Small intestine (tissue), 7 donors: ENCODE measurements around the gene TMBIM4. TPM values are rescaled to one million over a fixed set of nuclear protein-coding genes. Genes with fewer than 3 reads are reported as not detected.
A peak's percentile ranks its signal among the peaks of the same experiment; 100 is the strongest.

Source experiments
- DNase-seq, 2 donors: peaks; one replicate each; pipeline versions ENCODE4 v3.0.0 to v3.0.0-alpha.2; 2013
- FAIRE-seq: peaks from 2 replicates; lab custom pipeline; 2012; peaks lifted over from hg19 to GRCh38; lab: Jason Lieb, UNC
- H3K27ac ChIP-seq, 3 donors: one replicate each; pipeline ENCODE4 v1.5.1; 2013; ENCODE audit warnings: low read length in 2 of 3, mild to moderate bottlenecking in 2 of 3, control low read depth in 1 of 3, inconsistent platforms in 1 of 3, low read depth in 1 of 3, moderate library complexity in 1 of 3
- H3K27me3 ChIP-seq, 3 donors: one replicate each; pipeline ENCODE4 v1.6.1; 2013; ENCODE audit warnings: low read length in 3 of 3, inconsistent platforms in 1 of 3; ENCODE audit not compliant: control insufficient read depth in 3 of 3, insufficient read depth in 3 of 3
- H3K36me3 ChIP-seq, 3 donors: one replicate each; pipeline ENCODE4 v1.6.1; 2013; ENCODE audit warnings: low read length in 3 of 3, inconsistent platforms in 1 of 3, low read depth in 1 of 3, mild to moderate bottlenecking in 1 of 3, moderate library complexity in 1 of 3; ENCODE audit not compliant: control insufficient read depth in 3 of 3, insufficient read depth in 2 of 3
- H3K4me1 ChIP-seq, 3 donors: one replicate each; pipeline ENCODE4 v1.6.1; 2013; ENCODE audit warnings: low read length in 2 of 3, inconsistent platforms in 1 of 3, low read depth in 1 of 3, mild to moderate bottlenecking in 1 of 3, moderate library complexity in 1 of 3; ENCODE audit not compliant: control insufficient read depth in 3 of 3, insufficient read depth in 2 of 3
- H3K4me3 ChIP-seq, 3 donors: one replicate each; pipeline ENCODE4 v1.5.1; 2013; ENCODE audit warnings: low read length in 3 of 3, control low read depth in 1 of 3, inconsistent platforms in 1 of 3, low read depth in 1 of 3, mild to moderate bottlenecking in 1 of 3, moderate library complexity in 1 of 3
- H3K9me3 ChIP-seq, 2 donors: one replicate each; pipeline ENCODE4 v1.6.1; 2013; ENCODE audit warnings: low read depth in 1 of 2, low read length in 1 of 2; ENCODE audit not compliant: control insufficient read depth in 2 of 2, insufficient read depth in 1 of 2
- WGBS, 3 donors: extraction: QIAGEN DNeasy Blood & Tissue Kit; methylation state at CpG; one replicate each; pipeline ENCODE4 v1.1.7; 2013; 5-methylcytosine and 5-hydroxymethylcytosine counted together
- polyA plus RNA-seq, 4 donors: library from polyadenylated mRNA; stranded (reverse) in 3 of 4; unstranded in 1 of 4; fragments of 200-250 nt in 3 of 4; fragments of 120-200 nt in 1 of 4; gene quantifications; one replicate each; pipeline versions ENCODE4 v1.2.1 to v1.2.3, GENCODE V29; 2013
- donor health status: healthy with polysubstance abuse.
- donor health status: control.
- donor health status: control.
- donor health status: Bipolar disorder and iron deficiency.
- donor health status: healthy.

TMBIM4 gene
- polyA plus RNA-seq, 4 donors: 45.7 to 165 (median 101) TPM

GRCh38 chr12:66129934-66130266 is 39.9 kb downstream of the TMBIM4 start:
- Histone ChIP-seq H3K36me3 (peaks cover 3 to 10% (median 8%) of the 10 kb centered on the region in 3 donors), H3K4me3 (peak overlapping the region; percentile 78 to 81 (median 80)), H3K4me1 (peaks cover 0 to 7% (median 5%) of the 10 kb centered on the region in 3 donors), H3K9me3 (no peaks in the 10 kb centered on the region), H3K27ac (peak overlapping the region in 1 of 3 donors; percentile 91), H3K27me3 (no peaks in the 10 kb centered on the region)
- 1 to 3% (median 3%) methylated on average over 8 of the region's 8 CpGs for WGBS, 3 donors
- peak; percentile 27 to 65 for DNase-seq
- FAIRE-seq: no peak

- peaks cover 0 to 7% (median 5%) of the 10 kb centered on the region in 3 donors for H3K4me1 ChIP-seq
- no peak for DNase-seq
- H3K9me3 ChIP-seq: no peaks in the 10 kb centered on the region
- no peak overlapping the region for H3K27ac ChIP-seq
- H3K4me3 ChIP-seq: no peak overlapping the region
- H3K36me3 ChIP-seq: peaks cover 7 to 16% (median 14%) of the 10 kb centered on the region in 3 donors
- FAIRE-seq: no peak
- 72 to 80% (median 74%) methylated on average over 1 of the region's 1 CpG for WGBS, 3 donors
- H3K27me3 ChIP-seq: no peaks in the 10 kb centered on the region
Measured at GRCh38 chr12:66127650-66128049, 42.1 kb downstream of the TMBIM4 start.

GRCh38 chr12:66120477-66120876 is 49.3 kb downstream of the TMBIM4 start:
- DNase-seq (no peak), FAIRE-seq (no peak)
- H3K27ac ChIP-seq: no peak overlapping the region
- H3K4me1 ChIP-seq: no peaks in the 10 kb centered on the region
- peaks cover 6 to 12% (median 10%) of the 10 kb centered on the region in 3 donors for H3K36me3 ChIP-seq
- H3K27me3 ChIP-seq: no peaks in the 10 kb centered on the region
- no peaks in the 10 kb centered on the region for H3K9me3 ChIP-seq
- no peak overlapping the region for H3K4me3 ChIP-seq
- WGBS, 3 donors: 89 to 92% (median 91%) methylated on average over 1 of the region's 1 CpG

- H3K27ac ChIP-seq: no peak overlapping the region
- DNase-seq (no peak), FAIRE-seq (no peak)
- H3K9me3 ChIP-seq: no peaks in the 10 kb centered on the region
- H3K36me3 ChIP-seq: peaks cover 5 to 9% (median 6%) of the 10 kb centered on the region in 3 donors
- H3K27me3 ChIP-seq: no peaks in the 10 kb centered on the region
- H3K4me3 ChIP-seq: no peak overlapping the region
- no peaks in the 10 kb centered on the region for H3K4me1 ChIP-seq
- WGBS, 3 donors: 91 to 94% (median 94%) methylated on average over 1 of the region's 1 CpG
Measured at GRCh38 chr12:66119870-66120241, 49.9 kb downstream of the TMBIM4 start.

GRCh38 chr12:66119229-66119869 is 50.4 kb downstream of the TMBIM4 start:
- FAIRE-seq (no peak), DNase-seq (no peak)
- H3K27me3 ChIP-seq: no peaks in the 10 kb centered on the region
- H3K9me3 ChIP-seq: no peaks in the 10 kb centered on the region
- no peak overlapping the region for H3K4me3 ChIP-seq
- no peaks in the 10 kb centered on the region for H3K4me1 ChIP-seq
- WGBS, 3 donors: 90 to 99% (median 92%) methylated on average over 2 of the region's 2 CpGs
- no peak overlapping the region for H3K27ac ChIP-seq
- H3K36me3 ChIP-seq: peaks cover 2 to 5% (median 2%) of the 10 kb centered on the region in 3 donors

- H3K36me3 ChIP-seq: peaks cover 0 to 4% (median 2%) of the 10 kb centered on the region in 3 donors
- no peak overlapping the region for H3K4me3 ChIP-seq
- FAIRE-seq: no peak
- 91 to 93% (median 92%) methylated on average over 8 to 9 of the region's 9 CpGs for WGBS, 3 donors
- no peaks in the 10 kb centered on the region for H3K4me1 ChIP-seq
- H3K27me3 ChIP-seq: no peaks in the 10 kb centered on the region
- no peak for DNase-seq
- no peak overlapping the region for H3K27ac ChIP-seq
- H3K9me3 ChIP-seq: no peaks in the 10 kb centered on the region
Measured at GRCh38 chr12:66118240-66118891, 51.4 kb downstream of the TMBIM4 start.

- no peak for DNase-seq
- FAIRE-seq: no peak
- 85 to 91% (median 89%) methylated on average over 2 of the region's 2 CpGs for WGBS, 3 donors
- Histone ChIP-seq H3K27ac (no peak overlapping the region), H3K4me3 (no peak overlapping the region), H3K4me1 (no peaks in the 10 kb centered on the region), H3K27me3 (no peaks in the 10 kb centered on the region), H3K36me3 (peaks cover 0 to 2% (median 0%) of the 10 kb centered on the region in 3 donors), H3K9me3 (no peaks in the 10 kb centered on the region)
Measured at GRCh38 chr12:66117242-66117641, 52.6 kb downstream of the TMBIM4 start.

GRCh38 chr12:66115071-66115600 is 54.7 kb downstream of the TMBIM4 start:
- DNase-seq (no peak), FAIRE-seq (no peak)
- Histone ChIP-seq H3K27ac (no peak overlapping the region), H3K27me3 (no peaks in the 10 kb centered on the region), H3K4me3 (no peak overlapping the region), H3K36me3 (peaks cover 0 to 2% (median 0%) of the 10 kb centered on the region in 3 donors), H3K4me1 (no peaks in the 10 kb centered on the region), H3K9me3 (no peaks in the 10 kb centered on the region)
- 83 to 89% (median 85%) methylated on average over 4 of the region's 4 CpGs for WGBS, 3 donors
